HG02623 (cell line): ENCODE results near the gene GPR141.
"Not testable (repeated sequence)": the region's sequence is repeated elsewhere in the genome, so short reads cannot be mapped to it uniquely, and the experiment has no call there.

Experiments
- ATAC-seq: cut with Tn5 transposase; IDR thresholded peaks from one replicate; pipeline ENCODE4 v1.9.1; 2021; ENCODE audit warnings: moderate library complexity; ENCODE audit not compliant: unreplicated experiment

The GPR141 gene

GRCh38 chr7:37686556-37687345 lies 3.2 kb downstream of the GPR141 start:
- no peak for ATAC-seq

GRCh38 chr7:37690206-37690605 lies 6.6 kb downstream of the GPR141 start:
- ATAC-seq: no peak

DNA sequence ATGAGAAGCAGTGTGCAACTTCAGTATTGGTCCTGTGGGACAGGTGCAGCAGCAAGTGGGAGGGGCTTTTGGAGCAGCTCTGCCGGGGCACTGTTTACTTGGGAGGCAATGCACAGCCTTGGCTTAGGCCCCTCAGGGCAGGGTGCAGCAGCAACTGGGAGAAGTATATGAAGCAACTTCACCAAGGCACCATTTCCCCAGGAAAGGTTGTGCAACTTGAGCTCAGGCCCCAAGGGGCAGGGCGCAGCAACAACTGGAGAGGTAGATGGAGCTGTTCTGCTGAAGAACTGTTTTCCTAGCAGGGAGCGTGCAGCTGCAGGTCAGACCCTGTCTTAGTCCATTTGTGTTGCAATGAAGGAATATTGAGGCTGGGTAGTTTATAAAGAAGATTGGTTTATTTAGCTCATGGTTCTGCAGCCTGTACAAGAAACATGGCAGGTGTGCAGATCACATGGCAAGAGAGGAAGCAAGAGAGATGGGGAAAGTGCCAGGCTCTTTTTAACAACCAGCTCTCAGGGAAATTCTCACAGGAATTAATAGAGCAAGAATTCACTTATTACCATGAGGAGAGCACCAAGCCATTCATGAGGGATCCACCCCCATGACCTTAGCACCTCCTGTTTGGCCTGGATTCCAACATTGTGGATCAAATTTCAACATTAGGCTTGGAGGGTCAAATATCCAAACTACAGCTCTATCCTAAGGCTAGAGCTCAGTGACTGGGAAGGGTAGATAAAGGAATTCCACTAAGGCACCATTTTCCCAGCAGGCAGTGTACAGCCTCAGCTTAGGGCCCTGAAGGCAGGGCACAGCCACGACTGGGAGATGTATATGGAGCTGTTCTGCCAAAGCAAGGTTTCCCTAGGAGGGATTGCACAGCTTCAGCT lies 10.9 kb downstream of the GPR141 start:
- ATAC-seq: no peak

DNA sequence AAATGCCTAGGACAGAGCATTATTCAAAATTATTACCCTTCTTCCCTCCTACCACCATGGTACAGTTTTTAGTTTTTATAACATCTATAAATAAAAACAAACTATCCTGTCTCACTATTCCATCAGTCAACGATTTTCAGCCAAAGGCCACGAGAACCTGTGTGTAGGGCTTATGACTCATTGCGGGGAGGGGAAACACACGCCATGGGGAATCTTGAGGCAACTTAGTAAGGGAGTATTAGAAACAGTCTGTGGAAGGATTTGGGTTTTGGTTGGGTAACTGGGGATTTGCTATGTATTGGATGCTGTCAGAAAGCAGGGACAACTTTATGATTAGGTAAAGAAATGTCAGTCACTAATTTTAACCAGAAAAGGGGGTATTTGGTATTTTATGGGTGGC lies 14.7 kb downstream of the GPR141 start:
- ATAC-seq: no peak

GRCh38 chr7:37698782-37699181 lies 15.2 kb downstream of the GPR141 start:
- no peak for ATAC-seq

DNA sequence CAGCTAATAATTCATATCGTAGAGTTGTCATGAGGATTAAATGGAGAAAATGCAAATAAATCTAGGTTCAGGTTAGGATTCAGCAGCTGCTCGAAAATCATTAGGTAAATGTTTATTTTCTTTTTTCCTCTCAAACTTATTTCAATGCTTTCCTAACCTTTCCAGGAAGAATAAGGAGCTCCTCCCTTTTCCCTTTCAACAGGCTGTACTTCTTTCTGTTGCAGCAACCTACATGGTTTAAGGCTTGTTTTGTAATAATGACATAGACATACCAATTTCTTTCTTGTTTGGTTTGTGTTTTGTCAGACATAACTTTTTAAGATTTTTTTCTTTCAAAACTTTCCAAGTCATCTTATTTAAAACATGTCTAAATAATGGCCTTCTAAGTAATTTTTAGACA lies 18.2 kb downstream of the GPR141 start:
- no peak for ATAC-seq

DNA sequence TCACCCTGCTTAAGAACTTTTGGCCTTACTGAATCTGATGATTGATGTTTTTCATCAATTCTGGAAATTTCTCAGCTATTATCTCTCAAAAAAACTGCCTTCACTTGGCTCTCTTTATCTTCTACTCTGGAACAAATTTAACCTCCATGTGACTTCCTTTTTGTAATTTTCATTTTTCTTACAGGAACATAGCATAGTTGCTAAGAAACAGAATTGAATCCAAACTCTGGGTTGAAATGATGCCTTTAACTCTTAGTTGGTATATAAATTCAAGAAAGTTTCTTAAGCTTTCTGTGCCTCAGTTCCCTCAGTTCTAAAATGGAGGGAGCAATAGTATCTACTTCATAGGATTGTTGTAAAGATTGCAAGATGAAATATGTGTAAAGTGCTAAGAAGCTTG lies 19.8 kb downstream of the GPR141 start:
- ATAC-seq: no peak

DNA sequence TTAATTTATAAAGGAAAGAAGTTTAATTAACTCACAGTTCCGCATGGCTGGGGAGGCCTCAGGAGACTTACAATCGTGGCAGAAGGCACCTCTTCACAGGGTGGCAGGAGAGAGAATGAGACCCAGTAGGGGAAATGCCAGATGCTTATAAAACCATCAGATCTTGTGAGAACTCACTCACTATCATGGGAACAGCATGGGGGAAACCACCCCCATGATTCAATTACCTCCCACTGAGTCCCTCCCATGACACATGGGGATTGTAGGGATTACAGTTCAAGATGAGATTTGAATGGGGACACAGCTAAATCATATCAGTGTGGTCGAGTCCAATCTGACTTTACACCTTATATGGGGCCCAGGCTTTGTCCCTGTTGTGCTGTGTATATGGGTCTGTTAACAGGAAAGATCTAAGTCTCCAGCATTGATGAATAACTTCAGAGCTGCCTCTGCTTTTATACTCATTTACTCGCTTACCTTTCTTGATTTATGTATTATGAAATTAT lies 20.8 kb downstream of the GPR141 start:
- ATAC-seq: not testable (repeated sequence)

GRCh38 chr7:37705976-37706375 lies 22.4 kb downstream of the GPR141 start:
- ATAC-seq: no peak

DNA sequence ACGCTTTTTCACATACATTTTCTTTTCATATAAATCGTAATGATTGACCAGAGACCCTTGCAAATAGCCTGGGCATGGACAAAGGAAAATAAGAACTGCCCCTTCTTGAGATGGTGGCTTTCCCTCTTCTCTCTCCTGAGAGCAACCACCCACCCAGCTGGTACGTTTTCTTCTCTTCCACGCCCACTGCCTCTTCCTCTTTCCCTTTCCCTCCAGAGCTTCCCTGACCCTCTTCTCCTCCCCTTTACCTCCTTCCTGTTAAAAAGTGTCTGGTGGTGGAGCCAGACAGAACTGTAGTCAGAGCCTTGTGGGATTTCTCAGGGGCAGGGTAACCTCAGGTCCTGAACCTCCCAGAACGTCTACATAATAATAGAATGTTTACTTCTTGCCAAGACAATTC lies 23.2 kb downstream of the GPR141 start:
- ATAC-seq: no peak

DNA sequence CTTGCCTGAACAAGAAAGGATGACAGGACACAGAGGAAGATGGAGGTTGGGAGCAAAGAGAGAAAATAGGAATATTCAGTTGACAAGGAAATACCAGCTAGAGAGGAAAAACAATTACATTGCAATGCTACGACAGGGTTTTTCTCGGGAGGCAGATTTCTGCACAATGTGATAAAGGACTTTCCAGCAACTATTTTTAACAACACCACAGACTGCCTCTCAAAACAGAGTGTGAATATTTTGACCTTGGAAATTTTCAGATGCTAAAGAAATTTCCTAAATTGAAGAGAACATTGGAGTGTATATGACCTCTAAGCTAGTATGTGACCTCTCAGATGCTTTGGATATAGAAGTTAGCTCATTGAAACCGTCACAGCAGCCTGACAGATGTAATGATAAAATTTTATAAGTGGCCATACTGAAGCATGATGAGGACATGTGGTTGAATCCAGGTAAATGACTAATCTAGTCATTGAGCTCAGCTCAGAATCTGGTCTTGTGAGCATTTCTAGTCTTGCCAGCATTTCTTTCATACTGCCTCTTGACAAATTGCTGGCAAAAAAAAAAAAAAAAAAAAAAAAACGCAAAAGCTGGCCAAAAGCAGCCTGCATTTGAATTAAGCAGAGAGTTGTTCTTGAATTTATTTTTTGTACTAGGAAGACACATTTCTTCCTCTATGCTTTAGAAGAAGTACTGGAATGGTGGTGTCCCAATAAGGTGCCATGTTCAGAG lies 24.4 kb downstream of the GPR141 start:
- ATAC-seq: no peak

GRCh38 chr7:37709631-37710509 lies 26.3 kb downstream of the GPR141 start:
- ATAC-seq: peak; percentile 96

- ATAC-seq: no peak
Observed at GRCh38 chr7:37713613-37714012, 30.0 kb downstream of the GPR141 start.

- ATAC-seq: no peak
Observed at GRCh38 chr7:37714606-37715005, 31.0 kb downstream of the GPR141 start.

DNA sequence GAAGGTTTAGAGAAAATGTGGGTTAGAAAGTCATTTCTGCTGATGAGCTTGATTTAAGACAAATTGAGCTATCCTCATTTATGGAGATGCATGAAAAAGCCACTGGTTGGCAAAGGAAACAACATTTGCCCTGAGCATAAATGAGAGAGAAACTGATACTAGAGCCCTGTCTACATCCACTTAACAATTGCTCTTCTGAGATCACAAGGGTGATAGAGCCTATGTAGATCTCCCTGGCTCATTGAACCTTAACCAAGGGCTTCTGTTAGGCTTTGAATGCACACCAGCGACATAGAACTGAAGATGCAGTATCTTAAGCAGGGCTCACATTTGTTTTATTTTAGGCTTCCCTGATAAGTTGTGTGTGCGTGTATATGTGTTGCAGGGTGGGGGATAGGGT lies 35.0 kb downstream of the GPR141 start:
- ATAC-seq: no peak

GRCh38 chr7:37719077-37719476 lies 35.5 kb downstream of the GPR141 start:
- peak; percentile 93 for ATAC-seq

DNA sequence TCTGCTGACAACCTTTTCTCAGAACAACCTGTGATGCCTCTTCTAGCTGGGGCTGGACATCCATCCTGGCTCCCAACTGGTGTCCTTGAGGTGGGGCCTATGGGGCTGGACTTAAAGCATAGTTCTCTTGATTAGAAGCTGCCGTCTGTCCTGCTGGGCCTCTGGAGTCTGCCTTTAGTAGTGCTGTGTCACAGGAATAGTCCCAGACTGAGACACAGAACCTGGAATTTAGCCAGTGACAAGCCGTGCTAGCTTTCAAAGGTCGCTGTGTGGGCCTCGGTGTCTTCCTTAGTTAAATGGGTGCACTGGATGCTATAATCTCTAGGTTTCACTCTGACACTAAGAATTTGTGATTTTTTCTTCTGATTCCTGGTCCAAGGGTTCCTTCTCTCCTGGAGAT lies 41.2 kb downstream of the GPR141 start:
- no peak for ATAC-seq

DNA sequence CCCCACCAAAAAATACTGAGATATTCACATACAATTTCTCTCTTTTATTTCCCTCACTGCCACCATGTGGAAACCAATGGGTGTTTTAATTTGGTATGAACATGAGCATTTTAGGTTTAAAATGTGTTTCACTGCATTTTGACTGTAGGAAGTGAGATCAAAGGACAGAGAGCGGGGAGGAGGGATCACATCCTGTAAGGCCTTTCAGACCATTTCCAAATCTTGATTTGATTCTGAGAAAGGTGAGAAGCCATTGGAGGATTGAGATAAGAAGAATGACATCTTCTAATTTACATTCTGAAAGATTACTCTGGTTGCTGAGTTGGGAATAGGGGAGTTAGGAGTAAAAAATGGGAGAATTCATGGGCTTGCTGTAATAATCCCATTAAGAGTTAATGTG lies 42.5 kb downstream of the GPR141 start:
- no peak for ATAC-seq

DNA sequence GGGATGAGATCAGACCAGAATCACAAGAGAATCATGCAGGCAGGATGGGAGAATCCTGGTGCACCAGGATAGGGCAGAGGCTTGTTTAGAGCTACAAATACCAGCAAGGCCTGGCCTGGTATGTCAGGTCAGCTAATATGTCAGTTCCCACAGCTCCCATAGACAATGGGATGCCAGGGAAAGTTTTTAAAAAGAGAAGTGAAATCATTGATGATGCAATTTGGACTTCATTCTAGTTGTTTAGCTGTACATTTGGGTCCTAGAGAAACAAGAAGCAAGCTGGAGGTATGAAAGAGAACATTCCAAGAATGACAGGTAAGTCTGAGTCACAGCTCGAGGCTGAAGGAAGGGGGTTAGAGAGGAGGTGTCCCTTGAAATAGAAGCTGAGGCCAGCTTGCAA lies 45.2 kb downstream of the GPR141 start:
- ATAC-seq: no peak

- no peak for ATAC-seq
Observed at GRCh38 chr7:37729181-37729580, 45.6 kb downstream of the GPR141 start.
